ENCODE results near the gene SMC1B.
"Not testable (repeated sequence)": the region's sequence is repeated elsewhere in the genome, so short reads cannot be mapped to it uniquely, and the experiment has no call there.

The SMC1B gene

DNA sequence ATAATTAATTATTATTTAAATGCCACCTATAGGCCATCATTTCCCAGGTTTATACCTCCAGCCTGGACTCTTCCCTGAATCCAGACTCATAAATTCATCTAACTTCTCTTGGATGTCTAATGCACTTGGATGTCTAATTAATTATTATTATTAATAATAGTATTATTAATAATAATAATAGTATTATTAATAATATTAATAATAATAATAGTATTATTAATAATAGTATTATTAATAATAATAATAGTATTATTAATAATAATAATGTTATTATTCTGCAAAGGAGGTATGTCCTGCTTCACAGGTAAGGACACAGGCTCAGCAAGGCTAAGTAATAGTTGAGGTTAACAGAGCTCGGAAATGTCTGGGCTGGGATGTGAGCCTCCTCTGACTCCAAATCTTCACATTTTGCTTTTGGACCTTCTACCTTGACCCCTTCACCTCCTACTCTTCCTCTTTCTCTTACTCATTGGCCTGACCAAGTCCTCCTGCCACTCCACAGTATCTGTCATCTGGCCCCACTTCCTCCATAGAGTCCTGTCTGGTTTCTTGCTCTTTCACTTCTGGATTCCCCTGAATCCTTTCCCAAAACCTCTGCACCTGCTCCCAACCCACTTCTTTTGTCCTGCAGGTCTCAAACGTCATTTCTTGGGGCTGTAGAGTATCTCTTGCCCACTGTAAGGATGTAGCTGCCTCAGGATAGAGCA lies 8.1 kb upstream of the SMC1B start:
- no peak for DNase-seq

- no peak for DNase-seq
These were observed 7.1 kb upstream of the SMC1B start for GRCh38 chr22:45420539-45420938.

DNA sequence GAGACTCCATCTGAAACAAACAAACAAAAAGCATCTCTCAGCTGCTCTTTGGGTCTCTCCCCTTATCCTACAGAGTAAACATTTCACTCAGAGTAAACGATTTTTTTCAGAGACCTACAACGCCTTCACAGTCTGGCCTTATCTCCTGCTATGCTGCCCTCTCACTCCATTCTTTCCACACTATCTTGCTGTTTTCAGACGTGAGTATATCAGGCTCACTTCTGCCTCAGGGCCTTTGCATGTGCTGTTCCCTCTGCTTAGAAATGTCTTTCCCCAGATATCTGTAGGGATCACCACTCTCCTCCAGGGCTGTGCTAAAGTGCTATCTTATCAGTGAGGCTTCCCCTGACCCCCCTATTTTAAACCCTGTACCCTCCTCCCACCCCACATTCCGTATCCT lies 6.6 kb upstream of the SMC1B start:
- no peak for DNase-seq

GRCh38 chr22:45418770-45419138 lies 5.4 kb upstream of the SMC1B start:
- no peak for DNase-seq

GRCh38 chr22:45418056-45418769 lies 4.8 kb upstream of the SMC1B start:
- DNase-seq, result no peak

DNA sequence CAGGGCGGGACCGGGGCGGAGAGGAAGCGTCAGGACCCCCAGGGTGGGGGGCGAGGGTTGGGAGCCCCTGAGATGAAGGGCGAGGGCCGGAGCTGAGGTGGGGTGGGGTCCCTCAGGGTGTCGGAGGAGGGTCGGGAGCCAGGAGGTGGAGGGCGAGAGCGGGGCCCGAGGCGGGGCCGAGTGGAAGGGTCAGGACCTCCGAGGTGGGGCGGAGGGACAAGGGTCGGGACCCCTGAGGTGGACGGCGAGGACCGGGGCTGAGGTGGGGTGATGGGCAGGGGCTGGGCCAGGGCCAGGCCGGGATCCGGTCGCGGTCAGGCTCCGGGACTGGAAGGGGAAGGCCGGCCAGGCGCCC lies 409 bp downstream of the SMC1B start:
- DNase-seq, result no peak

DNA sequence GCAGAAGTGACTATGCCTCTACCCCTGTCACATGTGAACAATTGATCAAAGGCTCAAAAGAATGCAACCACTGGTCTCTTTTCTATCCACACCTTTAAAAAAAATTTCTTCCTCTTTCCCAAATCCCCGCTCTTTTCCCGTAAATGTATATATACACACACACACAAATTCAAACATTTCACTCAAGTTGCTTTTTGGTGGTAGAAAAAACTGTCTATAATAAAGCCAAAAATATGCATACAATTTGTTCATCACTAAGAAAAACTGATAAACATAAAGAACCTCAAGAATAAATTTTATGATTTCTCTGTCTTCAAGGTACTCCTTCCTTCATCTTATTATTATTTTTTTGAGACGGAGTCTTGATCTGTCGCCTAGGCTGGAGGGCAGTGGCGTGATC lies 5.6 kb downstream of the SMC1B start:
- no peak for DNase-seq

GRCh38 chr22:45402466-45402985 lies 10.9 kb downstream of the SMC1B start:
- no peak for DNase-seq

DNA sequence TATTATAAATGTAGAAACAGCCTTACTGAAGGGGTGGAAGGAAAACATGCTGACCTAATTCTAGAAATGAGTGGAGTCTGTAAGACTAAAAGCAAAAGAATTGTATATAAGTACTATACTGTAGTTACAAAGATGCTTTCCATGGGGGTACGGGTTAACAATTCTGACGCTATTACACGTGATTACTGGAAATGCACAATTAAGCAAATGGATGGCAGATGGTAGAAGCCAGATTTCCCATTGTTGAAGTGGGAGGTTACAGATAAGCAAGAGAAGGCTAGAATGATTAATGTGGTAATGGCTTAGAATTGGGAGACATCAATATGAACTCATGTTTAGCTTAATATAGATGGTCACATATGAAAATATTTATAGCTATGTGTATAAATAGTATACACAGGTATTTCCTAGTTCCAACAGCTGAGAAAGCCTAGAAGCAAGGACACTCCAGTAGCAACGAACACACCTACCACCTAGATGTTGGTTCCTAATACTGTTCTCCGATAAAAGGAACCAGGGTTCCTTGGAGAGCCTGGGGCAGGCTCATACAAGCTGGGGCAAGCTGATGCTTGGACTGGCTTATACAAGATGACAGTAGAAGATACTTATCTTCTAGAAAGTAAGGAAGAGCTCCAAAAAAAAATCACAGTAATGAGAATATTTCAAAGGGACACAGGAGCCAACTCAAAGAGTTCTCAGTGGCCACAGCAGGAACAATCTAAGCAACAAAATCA lies 13.5 kb downstream of the SMC1B start:
- DNase-seq, result no peak

- DNase-seq, result no peak
These were observed 15.2 kb downstream of the SMC1B start for GRCh38 chr22:45398214-45398613.

DNA sequence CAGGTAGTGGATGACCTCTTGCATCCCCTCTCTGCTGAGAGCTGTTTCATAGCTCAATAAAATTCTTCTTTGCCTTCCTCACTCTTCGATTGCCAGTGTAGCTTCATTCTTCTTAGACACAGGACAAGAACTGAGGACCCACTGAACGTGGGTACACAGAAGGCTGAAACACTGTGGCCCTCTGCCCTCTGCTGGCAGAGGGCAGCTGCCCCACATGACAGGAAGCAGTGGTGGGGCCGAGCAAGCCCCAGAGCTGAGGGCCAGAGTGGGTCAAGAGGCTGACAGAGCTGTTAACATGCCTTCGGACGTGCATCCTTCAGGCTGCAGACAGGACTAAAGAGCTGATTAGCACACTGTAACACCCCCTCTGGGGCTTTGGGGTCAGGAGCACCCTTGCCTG lies 15.6 kb downstream of the SMC1B start:
- no peak for DNase-seq

DNA sequence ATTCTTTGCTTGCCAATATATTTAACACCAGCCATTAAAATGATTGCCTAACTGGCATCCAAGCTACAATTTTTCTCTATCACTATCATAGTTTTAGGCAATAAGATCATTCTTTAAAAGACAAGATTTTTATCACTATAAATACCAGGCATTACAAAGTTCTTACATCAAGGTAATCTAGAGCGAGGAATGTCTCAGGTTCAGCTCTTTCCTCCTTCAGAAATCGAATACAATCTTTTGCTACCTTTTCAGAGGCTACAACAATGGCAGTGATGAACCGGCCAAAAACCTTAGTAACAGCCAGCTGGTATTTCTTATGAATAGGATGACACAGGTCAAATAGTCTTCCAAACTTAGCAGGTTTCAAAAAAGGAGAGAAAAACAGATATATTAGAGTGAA lies 23.9 kb downstream of the SMC1B start:
- no peak for DNase-seq

- DNase-seq, result no peak
These were observed 32.1 kb downstream of the SMC1B start for GRCh38 chr22:45381348-45381747.

DNA sequence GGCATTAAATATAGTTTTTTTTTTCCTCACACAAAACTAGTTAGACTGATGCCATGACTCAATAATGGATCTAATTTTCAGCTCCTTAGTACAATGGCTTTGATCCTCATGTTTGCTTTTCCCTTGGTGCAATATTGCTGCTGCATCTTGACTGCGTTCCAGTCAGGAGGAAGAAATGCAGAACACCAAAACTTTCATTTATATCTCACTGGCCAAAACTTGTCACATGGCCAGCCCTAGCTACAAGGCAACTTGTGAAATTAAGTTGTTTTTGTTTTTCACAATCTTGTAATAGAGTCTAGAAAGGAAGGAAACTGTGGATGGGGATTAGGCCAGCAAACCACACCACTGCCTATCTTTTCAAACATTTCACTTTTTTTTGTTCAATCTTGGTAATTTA lies 36.7 kb downstream of the SMC1B start:
- no peak for DNase-seq

GRCh38 chr22:45376009-45376408 lies 37.4 kb downstream of the SMC1B start:
- no peak for DNase-seq

DNA sequence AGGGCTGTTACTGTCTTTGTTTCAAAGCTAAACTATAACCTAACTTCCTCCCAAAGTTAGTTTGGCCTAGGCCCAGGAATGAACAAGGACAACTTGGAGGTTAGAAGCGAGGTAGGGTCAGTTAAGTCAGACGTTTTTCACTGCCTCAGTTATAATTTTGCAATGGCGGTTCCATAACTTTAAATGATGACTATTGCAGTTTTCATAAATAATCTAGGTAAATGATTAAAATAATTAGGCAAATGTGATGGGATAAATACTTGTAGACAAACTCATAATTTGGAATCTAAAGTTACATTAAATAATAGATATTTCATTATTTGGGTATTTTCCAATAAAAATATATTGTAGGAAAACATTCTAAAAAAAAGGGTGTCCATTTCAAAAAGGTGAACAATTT lies 39.8 kb downstream of the SMC1B start:
- DNase-seq, result not testable (repeated sequence)

DNA sequence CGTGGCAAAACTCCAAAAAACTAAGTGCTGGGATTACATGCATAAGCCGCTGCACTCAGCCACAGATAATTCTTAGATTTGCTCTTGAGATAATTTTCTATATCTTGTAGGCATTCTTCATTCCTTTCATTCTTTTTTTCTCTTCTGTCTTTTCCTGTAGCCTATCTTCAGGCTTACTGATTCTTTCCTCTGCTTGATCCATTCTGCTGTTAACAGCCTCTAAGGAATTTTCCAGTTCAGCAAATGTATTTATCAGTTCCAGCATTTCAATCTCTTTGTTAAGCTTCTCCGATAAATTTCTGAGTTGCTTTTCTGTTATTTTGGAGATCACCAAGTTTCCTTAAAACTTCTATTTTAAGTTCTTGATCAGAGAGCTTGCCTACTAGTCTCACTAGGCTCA lies 46.7 kb downstream of the SMC1B start:
- no peak for DNase-seq

GRCh38 chr22:45359627-45360026 lies 53.8 kb downstream of the SMC1B start:
- no peak for DNase-seq

DNA sequence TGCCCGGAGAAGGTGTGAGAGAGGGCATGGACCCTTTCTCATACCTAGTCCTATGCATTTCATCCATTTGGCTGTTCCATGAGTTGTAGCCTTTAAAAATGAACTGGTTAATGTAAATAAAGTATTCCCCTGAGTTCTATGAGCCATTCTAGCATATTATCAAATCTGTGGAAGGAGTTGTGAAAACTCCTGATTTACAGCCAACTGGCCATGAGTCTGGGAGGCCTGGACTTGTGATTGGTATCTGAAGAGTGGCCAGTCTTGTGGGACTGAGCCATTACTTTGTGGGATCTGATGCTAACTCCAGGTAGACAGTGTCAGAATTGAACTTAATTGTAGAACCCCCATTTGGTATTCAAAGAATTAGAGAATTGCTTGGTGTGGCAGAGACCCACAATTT lies 55.3 kb downstream of the SMC1B start:
- DNase-seq, result no peak

GRCh38 chr22:45357490-45357889 lies 55.9 kb downstream of the SMC1B start:
- no peak for DNase-seq

GRCh38 chr22:45353786-45354185 lies 59.6 kb downstream of the SMC1B start:
- no peak for DNase-seq

- DNase-seq, result not testable (repeated sequence)
These were observed 60.6 kb downstream of the SMC1B start for GRCh38 chr22:45352757-45353156.

DNA sequence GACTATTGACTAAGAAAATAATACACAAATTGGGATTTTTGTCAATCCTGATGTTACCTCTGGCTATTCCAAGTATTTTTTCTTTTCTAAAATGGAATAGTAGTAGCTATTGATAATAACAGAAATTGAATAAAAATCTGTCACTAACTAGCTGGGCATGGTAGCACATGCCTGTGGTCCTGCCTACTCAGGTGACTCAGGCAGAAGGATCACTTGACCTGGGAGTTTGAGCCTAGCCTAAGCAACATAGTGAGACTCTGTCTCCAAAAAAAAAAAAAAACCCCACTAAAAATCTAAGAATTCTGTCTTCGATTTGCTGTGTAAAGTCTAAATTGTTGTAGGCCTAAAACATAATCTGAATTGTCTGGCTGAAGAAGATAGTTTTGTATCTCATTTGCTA lies 61.4 kb downstream of the SMC1B start:
- no peak for DNase-seq

DNA sequence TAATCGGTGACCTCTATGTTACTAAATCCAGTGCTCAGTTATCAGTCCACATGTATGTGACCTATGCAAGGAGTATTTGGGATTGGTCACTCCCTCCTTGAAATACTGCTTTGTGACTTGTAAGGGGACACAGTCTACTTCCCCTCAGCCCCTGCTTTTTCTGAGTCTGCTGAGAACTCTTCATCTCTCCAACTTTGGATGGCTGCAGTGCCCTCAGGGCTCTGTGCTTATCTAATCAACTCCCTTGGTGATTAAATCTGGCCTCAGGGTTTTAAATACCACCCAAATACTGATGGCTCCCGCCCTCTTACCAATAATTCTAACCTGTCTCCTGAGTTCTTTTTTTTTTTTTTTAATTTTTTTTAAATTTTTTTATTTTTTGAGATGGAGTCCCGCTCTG lies 63.5 kb downstream of the SMC1B start:
- no peak for DNase-seq

Measured in NCI-H2227 treated with DMSO at 0.1 percent for 48 hours (cell line).